ENCODE data around the gene LZIC.
"Not testable (repeated sequence)": the region's sequence is repeated elsewhere in the genome, so short reads cannot be mapped to it uniquely, and the experiment has no call there.

The LZIC gene

DNA sequence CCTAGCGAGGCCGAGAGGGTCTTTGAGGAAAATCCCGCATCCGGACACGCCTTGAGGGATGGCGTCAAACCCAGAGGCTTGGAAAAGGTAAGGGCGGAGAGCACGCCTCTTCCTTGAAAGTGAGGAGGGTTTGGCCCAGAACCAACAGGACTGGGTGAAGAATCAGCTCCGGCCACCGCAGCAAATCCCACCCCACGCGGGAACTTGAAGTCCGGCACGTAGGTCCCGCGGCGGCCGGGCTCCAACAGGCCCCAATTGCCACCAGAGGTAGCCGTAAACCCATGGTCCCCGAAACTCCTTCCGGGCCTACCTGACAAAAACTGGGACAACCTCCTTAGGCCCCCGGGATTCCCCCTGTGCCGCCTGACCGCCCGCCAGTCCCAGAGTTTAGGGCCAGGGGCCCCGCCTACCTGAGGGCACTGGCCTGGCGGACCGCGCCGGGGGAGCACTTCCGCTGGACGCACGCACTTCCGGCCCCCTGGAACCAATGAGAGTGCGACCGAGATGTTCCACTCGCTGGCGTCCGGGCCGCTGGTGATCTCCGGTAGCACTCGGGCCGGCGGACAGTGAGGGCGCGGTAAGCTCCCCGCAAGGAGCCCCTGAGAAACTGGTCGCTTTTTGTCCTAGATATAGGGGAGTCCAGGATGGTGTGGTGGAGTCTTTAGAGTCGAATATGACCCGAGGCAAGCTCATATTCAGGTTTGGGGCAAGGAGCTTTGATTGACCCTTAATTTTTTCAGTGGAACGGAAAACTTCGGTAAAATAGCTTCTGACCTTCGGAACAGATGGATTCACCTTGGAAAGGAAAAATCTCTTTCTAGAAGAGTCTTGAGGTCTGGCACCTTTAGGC lies at the start of gene LZIC, which contains the start of gene NMNAT1:
LZIC (minus strand) TSS at position 453 of the 850 bp plus-strand sequence. CDS start 6,772 bp downstream, outside the sequence.
NMNAT1 (plus strand) TSS at position 537 of the 850 bp plus-strand sequence. CDS start 28,599 bp downstream, outside the sequence.
- peak; percentile 72 to 80 for DNase-seq (ENCODE audit: low read depth in 2 of 2, low spot score in 1 of 2)

GRCh38 chr1:9992910-9993309 lies 49.7 kb upstream of the LZIC start:
- DNase-seq (ENCODE audit: low read depth in 2 of 2, low spot score in 1 of 2), result no peak

DNA sequence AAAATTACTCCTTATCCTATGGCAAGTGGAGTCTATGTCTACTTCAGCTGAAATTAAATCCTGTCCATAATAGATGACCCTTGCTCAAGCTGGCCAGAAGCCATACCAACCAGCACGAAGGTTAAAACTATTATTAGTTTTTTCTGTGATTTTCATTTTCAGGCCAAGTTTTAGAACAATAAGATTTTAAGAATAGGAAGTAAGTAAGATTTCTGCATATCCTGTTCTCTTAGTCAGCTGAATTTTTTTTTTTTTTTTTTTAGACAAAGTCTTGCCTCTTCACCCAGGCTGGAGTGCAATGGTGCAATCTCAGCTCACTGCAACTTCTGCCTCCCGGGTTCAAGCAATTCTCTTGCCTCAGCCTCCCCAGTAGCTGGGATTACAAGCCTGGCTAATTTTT lies 47.8 kb upstream of the LZIC start:
- DNase-seq (ENCODE audit: low read depth in 2 of 2, low spot score in 1 of 2), result no peak

GRCh38 chr1:9989773-9990172 lies 46.6 kb upstream of the LZIC start:
- no peak for DNase-seq (ENCODE audit: low read depth in 2 of 2, low spot score in 1 of 2)

GRCh38 chr1:9985001-9985400 lies 41.8 kb upstream of the LZIC start:
- no peak for DNase-seq (ENCODE audit: low read depth in 2 of 2, low spot score in 1 of 2)

DNA sequence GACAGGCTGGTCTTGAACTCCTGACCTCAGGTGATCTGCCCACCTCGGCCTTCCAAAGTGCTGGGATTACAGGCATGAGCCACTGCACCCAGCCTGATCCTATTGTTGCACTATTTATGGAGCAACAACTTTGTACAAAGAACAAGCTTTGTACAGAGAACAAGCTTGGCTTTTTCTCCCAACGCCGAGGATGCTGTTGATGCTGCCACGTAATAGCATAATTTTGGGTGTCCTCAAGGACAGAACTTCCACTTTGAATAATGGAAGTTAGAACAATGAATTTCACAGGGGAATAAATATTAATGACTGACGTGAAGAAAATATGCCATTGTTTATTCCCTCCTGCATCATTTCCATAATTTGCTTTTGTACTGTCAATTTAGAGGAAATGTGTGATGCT lies 41.1 kb upstream of the LZIC start:
- DNase-seq (ENCODE audit: low read depth in 2 of 2, low spot score in 1 of 2), result no peak

DNA sequence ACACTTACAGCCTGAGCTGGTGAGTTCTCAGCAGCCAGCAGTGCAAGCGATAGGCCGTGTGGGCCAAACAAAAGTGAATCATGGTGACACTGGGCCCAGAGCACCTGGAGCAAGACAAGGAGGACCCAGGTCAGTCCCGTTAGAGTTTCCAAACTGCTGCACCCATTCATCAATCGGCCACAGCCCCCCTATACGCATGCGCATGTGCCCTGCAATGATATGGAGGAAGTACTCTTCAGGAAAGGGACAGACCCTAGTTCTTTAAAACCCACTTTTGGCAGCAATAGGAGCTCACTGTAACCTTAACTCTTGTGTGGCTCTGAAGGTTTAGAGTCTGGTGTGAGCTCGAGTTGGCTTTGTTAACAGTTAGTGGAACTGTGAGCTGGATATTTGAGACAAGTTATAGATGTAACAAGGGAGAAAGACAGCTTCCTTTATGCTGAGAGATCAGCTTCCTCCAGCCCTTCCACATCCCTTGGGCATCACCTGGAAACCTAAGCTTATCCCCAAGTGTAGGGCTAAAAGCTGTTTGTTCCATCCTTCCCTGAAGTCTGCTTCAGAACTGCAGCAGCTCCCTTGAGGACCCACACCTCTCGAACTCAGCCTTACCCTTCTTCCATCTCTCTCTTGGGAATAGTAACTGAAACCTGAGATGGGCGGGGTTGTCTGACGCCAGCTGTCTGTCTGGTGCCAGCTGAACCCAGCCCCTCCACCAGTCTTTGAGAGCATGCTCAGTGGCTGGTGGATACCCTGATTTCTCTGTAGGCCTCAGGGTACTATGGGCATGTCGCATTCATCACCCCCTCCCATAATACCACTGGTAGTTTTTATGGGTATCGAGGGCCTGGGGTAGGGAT lies 17.7 kb upstream of the LZIC start:
- DNase-seq (ENCODE audit: low read depth in 2 of 2, low spot score in 1 of 2), result no peak

DNA sequence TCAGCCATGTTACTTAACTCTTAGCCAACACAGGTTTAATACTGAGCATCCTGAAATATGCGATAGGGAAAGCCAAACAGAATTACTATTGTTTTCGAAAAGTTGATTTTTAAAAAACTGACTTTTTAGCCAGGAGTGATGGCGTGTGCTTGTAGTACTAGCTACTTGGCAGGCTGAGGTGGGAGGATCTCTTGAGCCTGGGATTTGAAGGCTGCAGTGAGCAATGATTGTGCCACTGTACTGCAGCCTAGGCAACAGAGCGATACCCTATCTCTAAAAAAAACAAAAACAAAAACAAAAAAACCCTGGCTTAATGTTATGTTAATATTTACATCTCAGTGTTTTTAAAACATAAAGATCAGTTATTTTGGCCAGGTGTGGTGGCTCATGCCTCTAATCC lies 16.8 kb upstream of the LZIC start:
- DNase-seq (ENCODE audit: low read depth in 2 of 2, low spot score in 1 of 2), result no peak

DNA sequence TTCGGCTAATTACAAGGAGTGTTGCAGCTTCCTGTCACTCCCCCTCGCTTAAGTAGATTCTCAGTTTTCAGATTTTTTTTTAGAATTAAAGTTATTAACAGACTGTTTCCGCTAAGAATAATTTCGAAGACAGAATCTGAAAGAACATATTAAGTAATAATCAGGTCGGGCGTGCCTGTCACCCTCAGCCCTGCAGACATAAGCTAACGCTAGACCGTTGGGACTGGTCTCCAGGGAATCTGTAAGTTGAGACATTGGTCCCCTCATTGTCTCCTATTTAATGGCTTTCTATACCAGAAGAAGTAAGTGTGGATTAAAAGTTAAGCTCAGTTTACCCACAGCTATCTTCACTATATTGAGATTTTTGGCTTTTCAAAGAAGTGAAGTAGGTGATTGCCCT lies 14.5 kb upstream of the LZIC start:
- DNase-seq (ENCODE audit: low read depth in 2 of 2, low spot score in 1 of 2), result no peak

- DNase-seq (ENCODE audit: low read depth in 2 of 2, low spot score in 1 of 2), result no peak
These were observed 3.1 kb upstream of the LZIC start for GRCh38 chr1:9946315-9946714.

DNA sequence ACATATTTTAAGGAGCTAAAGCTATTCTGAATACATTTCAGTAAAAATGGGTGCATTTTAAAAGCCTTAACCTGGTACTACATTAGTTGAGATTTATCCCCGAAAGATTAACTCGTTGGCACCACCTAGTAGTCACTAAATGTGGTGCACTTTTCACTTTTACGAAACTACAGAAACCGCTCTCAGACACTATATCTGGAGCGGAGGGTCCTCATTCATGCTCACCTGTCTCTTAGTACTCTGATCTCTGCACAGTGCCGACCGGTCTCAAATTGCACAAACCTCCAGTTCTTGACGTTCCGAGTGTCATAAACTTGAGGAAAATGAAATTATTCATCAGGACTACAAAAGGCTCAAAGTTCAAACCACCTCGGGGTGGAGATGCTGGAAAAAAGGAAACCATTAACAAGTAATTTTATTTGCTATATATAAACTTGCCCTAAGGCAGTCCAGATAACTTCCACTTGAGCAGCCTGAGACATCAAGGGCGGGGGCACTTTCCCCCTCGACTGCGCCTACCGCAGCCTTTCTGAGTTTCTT lies 722 bp downstream of the LZIC start:
- DNase-seq (ENCODE audit: low read depth in 2 of 2, low spot score in 1 of 2), result no peak

DNA sequence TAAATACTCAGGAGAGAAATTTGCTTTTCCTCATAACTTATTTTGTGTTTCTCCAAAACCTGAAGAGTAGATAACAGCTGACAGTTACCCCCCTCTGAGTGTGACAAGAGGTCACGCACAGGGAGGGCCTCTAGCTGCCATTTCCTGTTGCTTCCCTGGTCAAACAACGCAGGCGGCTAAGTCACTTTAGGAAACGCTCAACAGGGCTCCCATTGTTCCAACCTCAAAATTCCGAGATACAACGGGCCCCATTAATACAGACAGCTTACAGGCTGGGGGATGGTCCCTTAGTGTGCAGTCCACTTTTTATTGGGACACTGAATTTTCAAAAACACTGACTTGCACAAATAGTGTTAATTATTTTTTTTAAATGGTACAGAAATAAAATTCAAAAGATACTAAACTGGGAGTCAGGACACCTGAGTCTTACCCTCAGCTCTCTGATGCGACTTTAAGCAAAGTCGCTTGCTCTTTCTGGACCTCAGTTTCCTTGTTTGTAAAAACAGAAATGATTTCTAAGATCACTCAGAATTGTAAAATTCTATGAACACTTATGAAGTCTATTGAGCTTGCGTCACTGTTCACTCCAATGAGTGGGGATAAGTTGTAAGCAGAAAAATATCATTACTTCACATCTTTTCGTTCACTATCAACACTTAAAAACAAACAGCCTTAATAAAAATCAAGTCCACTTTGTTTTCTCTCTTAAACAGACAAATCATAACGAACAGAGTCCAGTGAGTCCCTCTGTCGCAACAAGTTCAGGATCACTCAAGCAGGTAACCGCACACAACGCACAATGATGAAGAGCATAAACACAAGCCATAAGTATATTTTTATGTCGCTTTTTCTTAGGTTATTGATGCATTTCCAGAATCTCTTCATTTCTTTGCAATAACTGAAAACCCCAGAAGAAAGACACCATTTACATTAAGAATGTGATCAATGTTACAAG lies 13.5 kb downstream of the LZIC start:
- DNase-seq (ENCODE audit: low read depth in 2 of 2, low spot score in 1 of 2), result no peak

GRCh38 chr1:9927259-9927658 lies 15.9 kb downstream of the LZIC start:
- no peak for DNase-seq (ENCODE audit: low read depth in 2 of 2, low spot score in 1 of 2)

DNA sequence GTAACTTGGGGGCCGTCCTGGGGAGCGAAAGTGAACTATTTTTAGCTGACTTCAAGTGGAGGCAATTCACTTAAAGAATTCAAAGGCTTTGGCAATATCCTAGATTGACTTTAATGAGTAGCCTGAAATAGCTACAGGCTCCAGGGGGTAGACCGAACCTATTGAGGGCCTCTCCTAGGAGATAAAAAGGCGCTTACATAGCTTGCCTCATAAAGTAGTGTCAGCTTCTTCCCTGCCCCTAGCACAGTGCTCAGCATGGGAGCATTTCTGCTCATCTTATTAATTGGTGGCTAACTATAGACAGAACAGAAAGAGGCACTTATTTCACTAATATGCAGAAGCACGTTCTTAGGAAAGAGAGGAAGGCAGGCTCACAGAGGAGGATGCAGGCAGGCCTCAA lies 20.8 kb downstream of the LZIC start:
- no peak for DNase-seq (ENCODE audit: low read depth in 2 of 2, low spot score in 1 of 2)

- no peak for DNase-seq (ENCODE audit: low read depth in 2 of 2, low spot score in 1 of 2)
These were observed 22.6 kb downstream of the LZIC start for GRCh38 chr1:9920606-9921005.

DNA sequence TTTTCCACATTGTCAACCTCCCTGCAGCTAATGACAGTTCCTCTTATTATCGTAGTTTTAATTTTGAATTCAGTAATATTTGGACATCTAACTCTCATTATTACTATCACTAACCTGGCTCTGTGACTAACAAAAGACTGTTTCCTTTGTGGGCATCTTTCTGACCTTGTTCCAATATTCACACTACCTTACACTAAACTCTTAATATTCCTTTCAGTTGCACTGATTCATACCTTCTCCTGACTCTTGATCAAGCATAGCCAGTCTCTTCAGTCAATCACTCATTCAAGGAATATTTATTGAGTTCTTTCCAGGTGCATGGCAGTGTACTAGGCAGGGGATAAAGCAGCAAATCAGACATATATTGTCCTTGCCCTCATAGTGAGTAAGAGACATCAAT lies 25.3 kb downstream of the LZIC start:
- no peak for DNase-seq (ENCODE audit: low read depth in 2 of 2, low spot score in 1 of 2)

DNA sequence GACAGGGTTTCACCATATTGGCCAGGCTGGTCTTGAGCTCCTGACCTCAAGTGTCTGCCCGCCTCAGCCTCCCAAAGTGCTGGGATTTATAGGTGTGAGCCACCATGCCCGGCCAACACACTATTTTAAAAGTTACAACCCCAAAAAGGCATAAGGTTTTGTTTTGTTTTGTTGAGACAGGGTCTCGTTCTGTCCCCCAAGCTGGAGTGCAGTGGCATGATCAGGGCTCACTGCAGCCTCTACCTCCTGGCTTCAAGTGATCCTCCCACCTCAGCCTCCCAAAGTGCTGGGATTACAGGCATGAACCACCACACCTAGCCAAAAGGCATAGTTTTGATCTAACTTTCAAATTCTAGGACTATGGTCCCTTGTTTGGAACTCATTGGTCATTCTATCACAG lies 25.7 kb downstream of the LZIC start:
- not testable (repeated sequence) for DNase-seq (ENCODE audit: low read depth in 2 of 2, low spot score in 1 of 2)

- no peak for DNase-seq (ENCODE audit: low read depth in 2 of 2, low spot score in 1 of 2)
These were observed 26.7 kb downstream of the LZIC start for GRCh38 chr1:9916452-9916851.

- DNase-seq (ENCODE audit: low read depth in 2 of 2, low spot score in 1 of 2), result no peak
These were observed 28.6 kb downstream of the LZIC start for GRCh38 chr1:9914610-9914937.

- DNase-seq (ENCODE audit: low read depth in 2 of 2, low spot score in 1 of 2), result no peak
These were observed 30.8 kb downstream of the LZIC start for GRCh38 chr1:9912264-9912936.
